Gastrocnemius medialis (tissue), 4 donors: ENCODE measurements around the gene TACR1.

Source experiments
- CTCF ChIP-seq, 5 experiments: fragments of 450-650 bp in 3 of 5; fragments of 200-600 bp in 2 of 5; sonication (generic) in 2 of 5; IDR thresholded peaks in 4 of 5; conservative IDR thresholded peaks in 1 of 5; 1 replicate in 4 of 5; 2 replicates in 1 of 5; pipeline ENCODE4 v1.5.1; 2016 to 2019; ENCODE audit warnings: antibody characterized with exemption in 5 of 5, mild to moderate bottlenecking in 3 of 5, moderate library complexity in 3 of 5
- POLR2A ChIP-seq, 2 donors: fragments of 450-650 bp; IDR thresholded peaks; one replicate each; pipeline ENCODE4 v1.6.1; 2017; ENCODE audit warnings: antibody characterized with exemption in 2 of 2, mild to moderate bottlenecking in 2 of 2, moderate library complexity in 2 of 2

- no peak for TF ChIP-seq CTCF (IDR thresholded peaks at IDR 0.05 in 4 of 5, conservative IDR thresholded peaks at IDR 0.05 in 1 of 5)
- no peak for TF ChIP-seq POLR2A (IDR thresholded peaks at IDR 0.05)
Measured at GRCh38 chr2:75003276-75003675, 196.0 kb downstream of the TACR1 start.
